GDM1 (cell line): Measurements from ENCODE around the gene SCN10A.

Experiments
- DNase-seq: peaks from one replicate; lab custom pipeline; 2025; lab: John Stamatoyannopoulos, UW

Gene SCN10A

DNA sequence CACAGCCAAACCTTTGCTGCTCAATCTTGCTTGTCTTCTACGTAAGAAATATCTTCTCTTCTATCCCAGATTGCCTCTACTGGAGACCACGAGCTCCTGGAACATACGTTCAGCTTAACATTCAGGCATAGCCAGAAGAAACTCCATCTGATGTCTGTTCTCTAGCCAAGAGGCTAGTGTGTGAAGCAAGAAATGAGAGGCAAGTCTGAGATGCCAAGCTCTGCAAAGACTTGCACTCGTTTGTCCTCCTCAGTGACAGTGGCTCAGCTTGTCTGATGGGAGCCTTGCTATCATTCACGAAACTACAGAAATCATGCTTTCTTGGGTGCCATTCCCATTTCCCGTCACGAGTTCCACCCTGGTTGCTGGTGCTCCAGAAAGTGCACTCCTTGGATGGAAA, at the start of gene SCN10A:
Gene SCN10A, minus strand, starts transcription at position 192 of the 400 bp plus-strand sequence. CDS start 22,207 bp downstream, outside the sequence.
- DNase-seq: no peak

DNA sequence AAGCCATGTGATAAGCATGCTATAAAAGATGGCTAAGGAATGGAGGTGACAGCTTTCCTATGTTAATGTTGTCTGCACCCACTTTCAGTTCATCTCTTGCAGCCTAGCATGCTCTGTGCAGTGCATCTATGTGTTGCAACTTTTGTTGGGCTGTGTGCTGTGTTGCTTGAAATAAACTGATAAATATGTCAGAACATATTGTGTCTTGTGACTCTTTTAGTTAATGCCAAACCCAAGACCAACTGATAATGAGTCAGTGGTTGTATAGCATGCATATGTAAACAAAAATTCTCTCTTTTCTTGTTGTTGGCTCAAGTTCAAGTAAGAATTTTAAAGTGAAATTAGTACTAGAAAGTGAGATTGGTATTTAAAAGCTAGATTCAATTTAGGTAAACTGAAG, 37.0 kb upstream of the SCN10A start:
- no peak for DNase-seq

DNA sequence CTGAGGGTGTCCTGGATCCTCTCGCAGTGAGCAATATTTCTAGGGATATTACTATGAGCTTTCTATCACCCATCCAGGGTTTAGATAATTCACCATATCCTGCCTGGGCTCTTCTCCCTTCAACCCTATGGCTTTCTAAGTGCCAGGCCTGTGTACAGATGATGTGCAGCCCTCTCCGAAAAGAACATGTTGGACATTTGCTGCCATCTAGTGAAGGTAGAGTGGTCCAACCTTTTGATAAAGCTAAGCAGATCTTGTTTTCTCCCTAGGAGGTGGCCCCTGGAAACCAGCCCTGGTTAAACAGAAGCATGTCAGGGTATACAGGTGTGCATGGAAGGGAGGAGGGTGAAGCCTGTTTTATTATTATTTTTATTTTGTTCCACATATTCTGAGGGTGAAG, 27.9 kb upstream of the SCN10A start:
- peak; percentile 46 for DNase-seq

DNA sequence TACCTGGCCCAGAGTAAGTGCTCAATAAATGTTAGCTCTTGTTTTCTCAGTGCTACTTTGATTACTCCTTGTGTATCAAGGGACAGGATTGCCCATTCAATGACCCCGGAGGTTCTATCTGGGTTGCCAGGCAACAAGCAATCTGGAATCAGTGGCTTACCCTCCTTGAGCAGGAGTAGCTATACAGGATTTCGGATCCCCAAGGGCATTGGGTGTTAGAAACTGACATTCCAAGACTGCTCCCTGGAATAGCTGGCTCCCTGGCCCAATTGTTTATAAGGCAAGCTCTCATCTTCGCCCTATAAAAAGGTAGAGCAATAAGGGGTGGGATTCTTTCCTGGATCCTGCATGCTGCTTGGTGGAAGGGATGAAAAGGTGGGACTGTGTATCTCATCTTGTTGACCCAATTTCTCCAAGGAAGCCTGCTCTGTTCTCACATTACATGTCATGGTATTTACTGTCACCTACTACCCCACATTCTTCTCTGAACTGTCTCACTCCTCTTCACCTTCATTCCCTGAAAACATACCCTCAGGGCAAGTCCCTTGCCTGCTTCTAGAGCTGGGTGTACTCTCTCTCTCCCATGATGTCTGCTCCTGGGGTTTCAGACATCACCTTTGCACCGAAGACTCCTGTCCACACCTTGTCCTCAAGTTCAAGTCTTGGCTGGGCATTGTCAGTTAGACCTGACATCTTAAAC, 26.4 kb upstream of the SCN10A start:
- no peak for DNase-seq

DNA sequence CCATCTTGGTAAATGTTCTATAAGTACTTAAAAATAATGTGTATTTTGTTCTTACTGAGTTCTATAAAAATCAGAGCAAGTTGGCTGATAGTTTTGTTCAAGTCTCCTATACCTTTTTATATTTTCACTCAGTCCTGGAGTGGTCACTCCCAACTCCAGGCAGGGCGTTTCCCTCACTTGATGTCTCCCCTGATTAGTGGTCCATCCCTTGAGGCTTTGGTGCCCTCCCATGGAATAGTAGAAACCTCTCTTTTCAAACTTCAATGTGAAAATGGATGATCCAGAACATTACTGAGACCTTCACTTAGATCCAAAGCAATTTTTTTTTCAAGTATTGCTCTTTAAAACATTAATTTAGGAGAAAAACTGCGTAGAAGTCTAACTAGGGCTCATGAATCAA, 25.0 kb upstream of the SCN10A start:
- no peak for DNase-seq

DNA sequence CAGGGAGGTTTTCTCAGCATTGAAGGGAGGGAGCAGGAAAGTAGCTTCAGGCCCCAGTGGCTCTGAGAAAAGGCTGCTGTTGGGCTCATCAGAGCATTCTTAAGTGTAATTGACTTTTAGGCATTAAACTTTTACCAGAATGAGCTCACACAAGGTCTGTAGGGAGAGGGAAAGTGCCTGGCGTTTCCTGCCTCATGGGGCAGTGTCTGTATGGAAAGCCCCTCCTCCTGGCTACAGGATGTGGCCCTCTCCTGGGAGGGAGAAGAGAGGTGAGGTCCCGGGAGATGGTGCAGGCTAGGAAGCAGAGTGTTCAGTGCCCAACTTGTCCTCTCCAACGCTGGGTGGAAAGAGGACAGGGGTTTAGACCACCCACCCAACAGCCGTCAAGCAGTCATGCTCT, 21.3 kb upstream of the SCN10A start:
- no peak for DNase-seq

DNA sequence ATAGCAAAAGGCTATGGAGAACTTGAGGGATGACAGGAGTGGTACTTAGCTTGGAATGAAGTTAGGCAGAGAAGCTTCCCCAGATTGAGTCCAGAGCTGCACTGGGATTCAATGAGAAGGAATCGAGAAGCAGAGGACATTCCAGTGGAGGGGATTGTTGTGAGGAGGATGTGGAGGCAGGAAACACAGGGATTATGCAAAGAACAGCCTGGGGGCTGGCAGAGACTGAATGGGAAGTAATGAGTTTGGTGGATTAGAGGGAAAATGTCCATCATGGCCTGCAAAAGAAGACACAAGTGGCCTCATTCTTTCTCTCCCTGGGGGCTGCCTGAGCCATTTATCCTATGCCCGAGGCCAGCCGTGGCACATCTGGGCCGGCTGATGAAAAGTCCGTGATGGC, 20.5 kb upstream of the SCN10A start:
- no peak for DNase-seq

DNA sequence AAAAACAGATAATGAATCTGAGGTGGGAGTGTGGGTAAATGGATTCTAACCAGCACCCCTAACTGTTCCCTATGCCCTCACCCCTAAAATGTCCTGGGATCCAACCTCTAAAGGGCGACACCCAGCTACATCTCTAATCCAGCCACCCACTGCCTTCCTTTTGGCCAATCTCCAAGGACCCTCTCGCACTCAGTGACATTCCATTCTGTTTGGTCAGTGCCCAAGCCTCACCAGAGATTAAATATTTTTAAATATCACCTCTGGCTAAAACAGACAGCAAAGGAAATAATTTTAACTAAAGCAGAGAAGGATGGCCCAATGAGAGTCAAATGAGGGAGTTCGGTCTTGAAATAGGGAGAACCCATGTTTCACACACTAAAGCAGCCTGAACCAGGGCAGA, 19.9 kb upstream of the SCN10A start:
- DNase-seq: no peak

DNA sequence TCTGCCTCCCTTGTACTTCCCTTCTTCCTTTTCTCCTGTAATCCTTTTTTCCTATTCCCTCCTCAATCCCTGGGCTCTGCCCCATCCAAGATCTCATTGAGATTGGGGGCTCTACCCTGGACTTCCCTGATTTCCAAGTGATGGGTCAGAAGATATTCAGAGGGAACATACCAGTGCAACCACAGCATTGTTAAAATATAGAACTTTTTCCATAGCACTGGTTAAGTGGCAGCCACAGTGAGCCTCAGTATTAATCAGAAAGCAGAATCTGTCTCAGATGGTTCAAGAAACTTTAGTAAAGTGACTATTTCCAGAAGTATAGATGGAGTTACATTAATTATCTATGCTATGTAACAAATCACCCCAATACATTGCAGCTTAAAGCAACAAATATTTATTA, 18.7 kb upstream of the SCN10A start:
- no peak for DNase-seq

DNA sequence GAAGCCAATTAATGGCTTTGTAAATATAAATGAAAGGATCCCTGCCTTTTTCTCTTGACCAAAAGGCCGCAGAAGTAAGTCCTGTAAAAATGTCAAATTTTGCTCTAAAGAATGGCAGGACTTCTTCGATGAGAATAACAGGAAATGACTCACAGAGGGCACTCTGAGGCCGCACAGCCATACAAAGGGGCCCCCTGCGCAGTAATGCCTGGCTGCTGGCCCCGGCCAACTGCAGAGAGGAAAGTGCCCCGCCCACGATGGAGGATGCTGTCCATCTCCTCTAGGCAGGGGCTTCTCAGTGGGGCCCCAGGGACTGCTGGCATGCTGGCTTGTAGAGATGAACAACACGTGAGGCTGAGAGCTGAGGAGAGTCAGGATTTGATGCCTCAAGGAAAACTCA, 18.1 kb upstream of the SCN10A start:
- DNase-seq: peak; percentile 73

DNA sequence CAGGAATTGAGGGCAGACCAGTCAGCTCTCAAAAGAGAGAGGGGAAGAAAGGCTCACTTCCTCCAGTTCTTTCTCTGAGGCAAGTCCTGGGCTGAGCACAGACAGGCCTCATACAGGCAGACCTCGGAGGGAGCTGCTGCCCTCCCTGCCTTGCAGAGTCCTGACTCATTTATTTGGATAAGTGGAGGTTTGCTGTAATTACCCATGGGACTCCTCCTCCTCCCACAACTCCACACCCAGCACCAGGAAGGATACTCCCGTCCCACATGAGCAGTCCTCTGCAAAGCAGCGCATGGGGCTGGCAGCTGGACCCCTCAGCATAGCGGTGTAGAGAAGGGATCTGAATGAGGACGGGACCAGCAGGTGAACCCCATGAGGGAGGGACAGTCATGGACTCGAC, 13.4 kb upstream of the SCN10A start:
- peak; percentile 39 for DNase-seq

DNA sequence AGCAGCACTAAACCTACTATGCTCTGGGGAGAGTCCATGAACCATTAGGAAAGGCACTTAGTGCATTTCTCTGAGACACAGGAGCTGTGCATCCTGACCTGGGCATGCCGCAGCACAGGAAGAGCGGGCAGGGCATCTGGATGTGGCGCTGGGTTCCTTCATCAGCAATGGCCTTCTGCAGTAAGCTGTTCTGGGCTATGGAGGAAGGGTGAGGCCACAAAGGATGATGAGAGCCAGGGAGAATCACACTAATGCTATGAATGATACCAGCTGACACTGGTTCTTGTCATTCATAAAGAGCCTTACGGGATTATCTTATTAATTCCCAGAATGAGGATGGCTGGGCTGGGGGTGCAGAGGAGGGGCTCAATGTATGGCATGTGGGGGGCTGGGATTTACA, 12.7 kb upstream of the SCN10A start:
- DNase-seq: no peak

DNA sequence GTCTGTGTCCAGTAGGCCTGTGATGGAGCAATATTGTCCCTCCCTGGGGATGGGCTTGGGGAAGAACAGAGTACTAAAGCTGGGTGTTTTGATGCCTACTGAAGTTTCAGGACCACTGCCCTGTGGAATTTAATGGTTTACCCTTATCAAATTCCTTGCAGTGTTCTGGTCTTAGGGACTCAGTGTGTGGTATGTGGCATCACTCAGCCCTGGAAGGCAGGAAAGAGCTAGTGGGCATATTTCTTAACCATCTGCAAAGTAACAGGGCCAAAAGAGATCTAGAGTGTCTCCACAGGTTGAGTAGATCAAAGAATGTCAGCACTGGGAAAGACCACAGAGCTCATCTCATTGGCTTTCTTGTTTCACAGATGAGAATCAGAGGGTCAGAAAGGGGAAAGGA, 11.8 kb upstream of the SCN10A start:
- DNase-seq: no peak

DNA sequence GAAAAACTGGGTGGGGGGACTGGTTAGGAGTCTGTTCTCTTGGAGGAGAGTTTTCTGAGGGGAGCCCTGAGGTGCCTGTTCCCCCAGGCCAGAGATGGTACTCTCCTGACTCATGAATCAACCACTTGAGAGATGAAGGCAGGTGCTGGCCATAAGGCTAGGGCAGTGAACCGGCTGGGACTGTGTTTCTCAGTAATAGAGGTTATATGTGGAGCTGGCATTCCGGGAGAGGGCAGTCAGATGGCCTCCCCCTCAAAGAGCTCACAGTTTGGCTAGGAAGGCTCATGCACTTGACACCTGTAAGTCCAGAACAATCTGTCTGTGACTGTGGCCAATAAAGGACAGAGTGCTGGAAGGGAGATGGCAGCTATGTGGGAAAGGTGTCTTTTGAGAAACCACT, 10.0 kb upstream of the SCN10A start:
- no peak for DNase-seq

DNA sequence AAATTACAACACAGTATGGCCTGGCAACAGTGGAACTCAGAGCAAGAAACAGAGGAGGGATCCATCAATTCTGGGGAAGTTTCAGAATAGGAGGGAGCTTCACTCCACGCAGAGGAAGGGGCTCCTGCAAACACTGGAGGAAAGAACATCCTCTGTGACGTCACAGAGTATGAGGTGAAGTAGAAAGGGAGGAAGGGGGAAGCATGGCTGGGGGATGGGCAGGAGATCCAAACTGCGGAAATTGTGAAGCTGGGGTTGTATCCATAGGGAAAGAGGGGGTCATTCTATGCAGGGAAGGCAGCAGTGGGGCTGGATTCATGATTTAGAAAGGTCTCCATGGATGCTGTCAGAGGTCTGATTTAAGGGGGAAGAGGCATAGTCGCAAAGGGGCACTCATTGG, 8.3 kb upstream of the SCN10A start:
- DNase-seq: no peak

DNA sequence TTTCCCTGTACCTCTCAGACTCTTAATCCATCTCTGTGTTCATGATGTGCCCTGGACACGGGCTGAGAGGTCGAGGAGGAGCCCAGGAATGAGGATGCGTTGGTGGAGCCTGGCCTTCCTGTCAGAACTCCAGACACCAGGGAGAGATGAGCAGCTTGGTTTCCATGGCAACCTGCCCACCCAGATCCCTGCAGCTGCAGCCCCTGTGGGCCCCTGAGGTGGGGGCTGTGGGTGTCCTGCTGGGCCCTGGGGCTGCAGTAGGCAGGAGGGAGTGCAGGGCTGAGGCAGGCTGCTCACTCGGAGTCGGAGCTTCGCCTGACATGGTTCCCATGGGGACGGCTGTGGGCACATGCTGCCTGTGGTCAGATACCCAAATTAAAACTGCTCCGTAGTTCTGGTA, 7.7 kb upstream of the SCN10A start:
- no peak for DNase-seq

DNA sequence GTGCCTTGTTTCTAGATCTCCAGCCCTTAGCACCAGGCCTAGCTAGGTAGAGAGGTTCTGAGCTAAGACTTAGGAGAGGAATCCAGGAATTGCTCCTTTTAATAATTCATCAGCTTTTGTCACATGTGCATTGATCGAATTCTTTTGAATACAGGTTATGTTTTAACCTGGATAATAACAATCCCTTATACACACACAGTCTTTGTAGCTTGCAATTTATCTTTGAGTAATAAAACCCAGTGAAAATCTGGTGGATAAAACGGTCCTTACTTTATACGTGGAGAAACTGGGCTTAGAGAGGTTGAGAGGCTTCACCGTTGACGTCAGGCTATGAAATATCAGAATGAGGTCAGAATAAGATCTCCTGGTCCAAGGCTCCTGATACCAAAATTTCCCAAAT, 7.2 kb upstream of the SCN10A start:
- no peak for DNase-seq

DNA sequence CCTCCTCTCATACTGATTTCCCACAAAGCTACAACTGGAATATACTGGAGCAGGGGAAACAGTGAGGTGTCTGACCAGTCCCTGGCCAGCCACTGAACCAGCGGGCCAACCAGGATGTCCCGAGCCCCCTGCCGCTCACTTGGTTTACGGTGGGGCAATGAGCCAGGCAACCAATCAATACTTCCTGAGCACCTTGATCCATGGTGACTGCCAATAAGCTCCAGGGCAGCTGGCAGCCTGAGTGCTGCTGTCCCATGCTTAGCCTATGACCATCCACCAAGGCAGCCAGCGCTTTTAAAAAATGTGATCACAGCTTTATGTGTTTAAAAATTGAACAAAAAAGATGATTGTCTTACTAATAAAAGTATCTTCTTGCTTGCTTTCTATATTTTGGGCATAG, 4.2 kb downstream of the SCN10A start:
- DNase-seq: no peak

DNA sequence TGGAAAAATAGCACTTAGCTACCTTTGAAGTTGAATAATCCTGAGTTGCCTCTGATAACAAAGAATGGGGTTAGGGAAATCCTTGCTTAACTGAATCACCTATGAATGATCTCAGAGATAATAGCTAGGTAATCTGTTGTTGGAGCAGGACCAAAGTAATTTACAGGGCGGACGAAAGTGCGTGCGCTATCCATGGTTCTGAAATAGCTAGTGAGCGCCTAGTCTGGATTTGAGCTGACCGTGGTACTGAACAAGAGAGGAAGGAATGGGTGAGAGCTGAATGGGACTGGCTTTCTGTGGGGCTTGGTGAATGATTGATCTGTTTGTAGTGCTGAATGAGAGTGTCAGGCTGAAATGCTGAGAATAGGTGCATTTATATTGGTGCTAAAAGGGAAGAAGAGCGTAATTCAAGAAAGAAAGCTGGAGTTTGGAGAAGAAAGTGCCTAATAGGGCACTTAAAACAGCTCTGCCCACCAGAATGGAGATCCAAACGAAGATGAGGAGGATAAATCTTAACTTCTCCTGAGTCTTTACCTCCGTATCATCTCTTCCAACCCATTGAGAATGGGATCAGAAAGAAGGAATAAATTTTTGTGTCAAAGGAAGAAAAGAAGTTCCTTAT, 10.1 kb downstream of the SCN10A start:
- peak; percentile 61 for DNase-seq

DNA sequence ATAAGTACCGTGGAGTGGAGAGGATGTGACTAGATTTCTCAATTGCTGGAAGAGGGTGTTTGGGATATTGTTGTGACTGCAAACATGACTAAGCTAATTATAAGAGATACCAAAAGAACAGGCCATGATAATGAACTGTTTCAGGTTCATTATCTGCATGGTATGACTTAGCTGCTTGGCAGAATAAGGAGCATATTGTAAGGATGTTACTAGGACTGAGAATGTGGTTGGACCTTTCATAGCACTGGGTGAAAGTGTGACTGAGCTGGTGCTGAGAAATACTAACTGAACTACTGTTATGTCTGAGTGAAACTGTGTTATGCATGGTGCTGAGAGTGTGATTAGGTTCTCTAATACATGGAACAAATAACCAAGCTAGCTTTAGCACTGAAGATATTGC, 11.0 kb downstream of the SCN10A start:
- no peak for DNase-seq

DNA sequence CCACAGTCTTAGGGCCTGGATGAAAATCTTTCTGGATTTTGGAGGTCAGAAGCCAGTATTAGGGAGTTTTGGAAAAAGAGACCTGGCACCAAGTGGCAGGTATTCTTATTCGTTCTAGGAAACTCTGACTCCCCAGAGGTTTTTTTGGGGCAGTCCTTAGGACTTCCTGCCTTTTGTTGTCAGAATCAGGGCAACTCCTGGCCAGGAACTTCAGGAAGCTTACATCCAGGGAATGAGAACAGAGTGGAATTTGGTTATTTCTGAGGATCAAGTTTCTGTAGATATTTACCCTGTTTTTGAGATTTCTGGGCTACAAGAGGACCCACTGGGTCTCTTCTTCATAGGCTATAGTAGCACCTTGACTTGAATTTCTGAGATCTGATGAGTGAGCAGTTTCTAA, 15.5 kb downstream of the SCN10A start:
- no peak for DNase-seq

DNA sequence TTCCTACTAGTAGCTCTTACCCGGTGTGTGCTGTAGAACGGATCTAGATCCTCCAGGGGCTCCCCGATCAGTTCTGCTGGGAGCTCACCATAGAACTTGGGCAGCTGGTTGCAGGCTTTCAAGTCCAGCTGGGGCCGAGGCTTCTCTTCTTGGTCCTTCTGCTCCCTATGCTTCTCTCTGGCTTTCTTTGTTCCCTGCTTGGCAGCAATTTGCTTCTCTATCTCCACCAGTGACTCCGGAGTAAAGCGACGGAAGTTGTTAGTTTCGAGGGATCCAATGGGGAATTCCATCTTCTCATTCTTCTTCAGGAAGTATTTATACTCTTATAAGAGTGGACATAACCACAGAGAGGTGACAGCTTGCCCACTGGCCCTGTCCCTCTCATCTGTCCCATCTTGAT, 22.3 kb downstream of the SCN10A start:
- no peak for DNase-seq

DNA sequence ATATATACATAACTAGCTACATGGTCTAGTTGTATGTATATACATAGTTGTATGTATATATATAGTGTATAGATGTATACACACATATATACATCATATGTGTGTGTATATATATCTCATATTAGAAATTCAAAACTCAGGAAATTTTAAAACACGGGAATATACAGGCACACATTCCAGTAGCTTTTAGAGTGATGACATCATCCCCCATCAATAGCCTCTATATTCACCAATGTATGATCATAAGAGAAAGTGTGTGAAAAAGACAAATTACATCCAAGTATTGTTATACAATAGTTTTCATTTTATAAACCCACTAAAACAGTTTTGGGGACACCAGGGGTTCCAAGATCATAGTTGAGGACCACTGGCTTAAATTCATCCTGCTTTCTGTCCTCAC, 23.0 kb downstream of the SCN10A start:
- DNase-seq: no peak

DNA sequence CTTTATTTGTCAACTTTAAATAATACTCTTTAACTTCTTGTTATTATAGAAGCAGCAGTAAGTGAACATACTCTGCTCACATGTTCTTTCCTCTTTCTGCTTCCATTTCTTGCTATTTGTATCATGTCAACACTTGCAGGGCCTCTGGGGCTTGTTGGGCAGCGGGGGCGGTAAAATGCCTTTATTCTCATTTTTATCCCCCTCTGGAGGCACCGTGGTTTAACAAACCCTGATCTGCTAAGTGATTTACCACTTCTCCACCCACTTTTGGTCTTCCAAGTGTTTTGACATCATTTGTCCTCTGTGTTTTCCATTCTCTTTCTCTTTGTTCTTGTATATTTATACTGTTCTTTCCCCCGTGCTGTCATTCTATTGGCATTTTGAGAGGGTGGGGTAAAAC, 33.9 kb downstream of the SCN10A start:
- no peak for DNase-seq
